GM23248 (cell line): ENCODE data around the gene KLC1. TPM values are rescaled to one million over a fixed set of nuclear protein-coding genes. Genes with fewer than 3 reads are reported as not detected.

ENCODE experiments used
- DNase-seq: peaks from one replicate; pipeline ENCODE4 v3.0.0-alpha.2; 2015
- H2AFZ ChIP-seq: fragments of 200-600 bp; sonication (generic); 2 replicates; pipeline ENCODE4 v1.6.1; 2016; ENCODE audit warnings: antibody characterized with exemption
- H3F3A ChIP-seq: fragments of 200-600 bp; sonication (generic); 2 replicates; pipeline ENCODE4 v1.6.1; 2016; ENCODE audit warnings: mild to moderate bottlenecking, antibody characterized with exemption, mixed run types; ENCODE audit not compliant: insufficient read depth
- H3K27ac ChIP-seq: fragments of 200-600 bp; sonication (generic); 2 replicates; pipeline ENCODE4 v1.5.1; 2016; ENCODE audit warnings: mild to moderate bottlenecking
- H3K27me3 ChIP-seq: fragments of 200-600 bp; sonication (generic); replicated peaks from 2 replicates; pipeline ENCODE4 v1.6.1; 2016; ENCODE audit warnings: mild to moderate bottlenecking; ENCODE audit not compliant: insufficient read depth
- H3K36me3 ChIP-seq: fragments of 200-600 bp; sonication (generic); 2 replicates; pipeline ENCODE4 v1.6.1; 2016; ENCODE audit warnings: low read depth, mild to moderate bottlenecking
- H3K4me1 ChIP-seq: fragments of 200-600 bp; sonication (generic); 2 replicates; pipeline ENCODE4 v1.6.1; 2016; ENCODE audit warnings: mild to moderate bottlenecking; ENCODE audit not compliant: insufficient read depth
- H3K4me2 ChIP-seq: fragments of 200-600 bp; sonication (generic); one replicate; pipeline ENCODE4 v1.6.1; 2016; ENCODE audit warnings: mild to moderate bottlenecking; ENCODE audit not compliant: unreplicated experiment
- H3K4me3 ChIP-seq: fragments of 200-600 bp; sonication (generic); 2 replicates; pipeline ENCODE4 v1.5.1; 2016; ENCODE audit warnings: mild to moderate bottlenecking
- H3K79me2 ChIP-seq: fragments of 200-600 bp; sonication (generic); 2 replicates; pipeline ENCODE4 v1.6.1; 2016; ENCODE audit warnings: mild to moderate bottlenecking; ENCODE audit not compliant: insufficient read depth
- H3K9ac ChIP-seq: fragments of 200-600 bp; sonication (generic); 2 replicates; pipeline ENCODE4 v1.6.1; 2016; ENCODE audit warnings: mild to moderate bottlenecking
- H3K9me2 ChIP-seq: fragments of 200-600 bp; sonication (generic); 2 replicates; pipeline ENCODE4 v1.6.1; 2016; ENCODE audit warnings: mixed run types, mild to moderate bottlenecking, moderate library complexity; ENCODE audit not compliant: insufficient read depth
- H3K9me3 ChIP-seq: fragments of 200-600 bp; sonication (generic); one replicate; pipeline ENCODE4 v1.6.1; 2017; ENCODE audit warnings: low read depth
- H4K20me1 ChIP-seq: fragments of 200-600 bp; sonication (generic); 2 replicates; pipeline ENCODE4 v1.6.0; 2016; ENCODE audit not compliant: insufficient read depth
- EZH2 ChIP-seq: fragments of 200-600 bp; sonication (generic); IDR thresholded peaks from 2 replicates; pipeline ENCODE4 v1.6.1; 2018; ENCODE audit warnings: antibody characterized with exemption, mild to moderate bottlenecking; ENCODE audit not compliant: insufficient read depth, poor library complexity, severe bottlenecking
- EZH2phosphoT487 ChIP-seq: fragments of 200-600 bp; sonication (generic); IDR thresholded peaks from 2 replicates; pipeline ENCODE4 v1.6.1; 2018; ENCODE audit warnings: antibody characterized with exemption, moderate library complexity, mild to moderate bottlenecking, low read depth; ENCODE audit not compliant: insufficient read depth
- WGBS, 2 experiments: methylation state at CpG; one replicate each; pipeline ENCODE4 v1.1.6; 2015 to 2017; ENCODE audit warnings: low lambda C conversion rate in 2 of 2, low coverage in 1 of 2; ENCODE audit errors: missing lambda C conversion rate in 2 of 2; 5-methylcytosine and 5-hydroxymethylcytosine counted together
- in situ Hi-C: fragments of 300-500 bp; cut with MboI; formaldehyde crosslinking; loops from 2 replicates; pipeline ENCODE4 v1.15.0; 2020
- polyA plus RNA-seq: library from polyadenylated mRNA; unstranded; fragments of >200 nt; fragmentation: Nextera tagmentation; extraction: Ambion mirVana; gene quantifications from 2 replicates; pipeline ENCODE4 v1.2.1, GENCODE V29; 2016
- total RNA-seq: library from RNA; depleted of rRNA; stranded (reverse); fragments of >200 nt; shearing (Covaris generic); gene quantifications from 2 replicates; pipeline ENCODE4 v1.2.3, GENCODE V29; 2014

The KLC1 gene
- total and polyA plus RNA-seq, 2 experiments from 2014 or later, result 184 to 410 TPM

DNA sequence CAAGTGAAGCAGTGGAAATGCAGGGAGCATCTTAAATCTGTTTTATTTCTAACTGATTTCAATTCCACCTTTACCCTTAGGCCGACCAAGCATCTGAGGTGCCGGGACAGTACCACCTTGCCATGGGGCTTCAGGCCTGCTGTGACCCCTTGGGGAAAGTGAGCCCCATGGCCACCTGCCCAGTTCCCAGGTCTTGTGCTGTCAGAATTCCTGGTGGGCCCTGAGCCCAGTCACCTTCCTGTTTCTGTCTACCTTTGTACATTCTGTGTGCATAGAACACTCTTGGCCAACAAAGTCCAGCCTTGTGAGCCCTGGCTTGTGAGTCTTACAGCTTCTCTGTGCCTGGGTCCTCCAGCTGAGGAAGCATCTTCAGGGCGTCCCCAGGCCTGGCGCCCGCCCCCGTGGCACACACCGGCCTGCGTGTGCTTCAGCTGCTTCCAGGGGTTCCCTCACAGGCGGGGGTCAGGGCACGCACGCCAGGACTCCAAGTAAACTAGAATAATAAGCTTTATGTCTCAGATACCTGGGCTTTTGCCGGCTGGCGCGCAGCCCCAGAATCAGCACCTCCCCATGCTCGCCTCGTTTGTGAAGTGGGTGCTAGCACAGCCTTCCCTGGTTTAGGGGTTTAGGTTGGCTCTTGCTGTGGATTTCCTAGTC, 96.9 kb downstream of the KLC1 start:
- Histone ChIP-seq H3K27me3 (no peaks in the 10 kb centered on the region), H3K9ac (no peak overlapping the region), H3K4me3 (no peak overlapping the region), H3K79me2 (peaks cover 70% of the 10 kb centered on the region), H2AFZ (no peak overlapping the region), H3K4me1 (peaks cover 28% of the 10 kb centered on the region), H3K9me2 (no peaks in the 10 kb centered on the region), H3K36me3 (peaks cover 4% of the 10 kb centered on the region; the same call in 1 of the 2 replicates), H3K9me3 (no peaks in the 10 kb centered on the region), H3F3A (no peaks in the 10 kb centered on the region), H4K20me1 (no peaks in the 10 kb centered on the region; the same call in 1 of the 2 replicates), H3K27ac (no peak overlapping the region), H3K4me2 (no peak overlapping the region)
- no peak for DNase-seq
- in situ Hi-C loops, result no loop called here
- no peak for TF ChIP-seq EZH2
- TF ChIP-seq EZH2phosphoT487, result no peak
- WGBS, 2 experiments, result 95 to 97% methylated on average over 16 of the region's 16 CpGs

DNA sequence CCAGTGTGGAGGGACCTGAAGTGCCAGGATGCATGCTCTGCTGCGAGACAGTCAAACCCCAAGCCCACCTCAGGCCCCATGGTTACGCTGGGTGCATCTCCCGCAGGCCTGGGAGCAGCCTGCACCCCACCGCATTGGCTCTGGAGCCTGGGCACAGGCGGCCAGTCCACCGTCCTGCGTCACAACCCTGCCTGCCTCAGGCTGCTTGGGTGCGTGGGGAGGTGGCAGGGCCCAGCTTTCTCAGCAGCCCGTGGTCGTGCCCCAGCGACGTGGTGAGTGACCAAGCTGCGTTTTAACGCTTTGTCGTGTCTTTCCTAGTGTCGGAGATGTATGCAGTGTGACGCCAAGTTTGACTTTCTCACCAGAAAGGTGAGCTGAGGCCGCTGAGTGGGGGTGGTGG, 97.5 kb downstream of the KLC1 start:
- 96 to 98% methylated on average over 17 to 18 of the region's 18 CpGs for WGBS, 2 experiments
- Histone ChIP-seq H3K79me2 (peaks cover 64% of the 10 kb centered on the region), H3K9me2 (no peaks in the 10 kb centered on the region), H3K27me3 (no peaks in the 10 kb centered on the region), H3F3A (no peaks in the 10 kb centered on the region), H4K20me1 (no peaks in the 10 kb centered on the region; the same call in 1 of the 2 replicates), H3K27ac (no peak overlapping the region), H3K36me3 (peaks cover 4% of the 10 kb centered on the region; the same call in 1 of the 2 replicates), H3K4me3 (no peak overlapping the region), H3K9me3 (no peaks in the 10 kb centered on the region), H3K4me2 (no peak overlapping the region), H3K9ac (no peak overlapping the region), H3K4me1 (peaks cover 26% of the 10 kb centered on the region), H2AFZ (no peak overlapping the region)
- TF ChIP-seq EZH2phosphoT487, result no peak
- TF ChIP-seq EZH2, result no peak
- no peak for DNase-seq
- in situ Hi-C loops, result no loop called here

DNA sequence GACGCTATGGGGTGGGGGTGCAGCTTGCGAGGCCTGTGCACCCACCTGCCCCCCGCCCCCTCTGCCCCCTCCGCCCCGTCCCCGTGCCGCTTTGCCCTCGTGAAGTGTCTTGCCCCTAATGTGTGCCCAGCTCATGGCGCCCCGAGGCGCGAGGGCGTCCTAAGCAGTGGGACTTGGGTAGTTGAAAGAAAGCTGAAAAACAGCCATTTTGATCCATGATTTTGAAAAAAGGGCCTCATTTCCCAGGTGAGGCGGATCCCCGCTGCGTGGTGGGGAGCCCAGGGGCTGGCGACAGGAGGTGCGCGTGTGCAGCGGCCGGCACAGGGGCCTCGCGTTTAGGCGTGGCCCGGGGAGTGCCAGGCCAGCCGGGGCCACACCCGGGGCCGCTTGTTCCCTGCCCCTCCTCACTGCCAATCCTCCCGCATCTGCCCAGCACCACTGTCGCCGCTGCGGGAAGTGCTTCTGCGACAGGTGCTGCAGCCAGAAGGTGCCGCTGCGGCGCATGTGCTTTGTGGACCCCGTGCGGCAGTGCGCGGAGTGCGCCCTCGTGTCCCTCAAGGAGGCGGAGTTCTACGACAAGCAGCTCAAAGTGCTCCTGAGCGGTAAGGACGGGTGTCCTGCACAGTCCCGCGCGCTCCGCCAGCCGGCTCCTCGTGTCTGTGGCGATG, 98.4 kb downstream of the KLC1 start:
- H3K4me3 ChIP-seq, result no peak overlapping the region
- no peaks in the 10 kb centered on the region for H3K27me3 ChIP-seq
- 86 to 88% methylated on average over 40 to 53 of the region's 53 CpGs for WGBS, 2 experiments
- peaks cover 54% of the 10 kb centered on the region for H3K79me2 ChIP-seq
- no peak for DNase-seq
- TF ChIP-seq EZH2phosphoT487 (no peak), EZH2 (no peak)
- no peak overlapping the region for H3K4me2 ChIP-seq
- no peak overlapping the region for H3K27ac ChIP-seq
- in situ Hi-C loops, result no loop called here
- no peaks in the 10 kb centered on the region for H3K9me2 ChIP-seq
- no peak overlapping the region for H3K9ac ChIP-seq
- H3F3A ChIP-seq, result no peaks in the 10 kb centered on the region
- H3K36me3 ChIP-seq, result peaks cover 4% of the 10 kb centered on the region; the same call in 1 of the 2 replicates
- peaks cover 18% of the 10 kb centered on the region for H3K4me1 ChIP-seq
- H3K9me3 ChIP-seq, result no peaks in the 10 kb centered on the region
- no peaks in the 10 kb centered on the region; the same call in 1 of the 2 replicates for H4K20me1 ChIP-seq
- no peak overlapping the region for H2AFZ ChIP-seq

DNA sequence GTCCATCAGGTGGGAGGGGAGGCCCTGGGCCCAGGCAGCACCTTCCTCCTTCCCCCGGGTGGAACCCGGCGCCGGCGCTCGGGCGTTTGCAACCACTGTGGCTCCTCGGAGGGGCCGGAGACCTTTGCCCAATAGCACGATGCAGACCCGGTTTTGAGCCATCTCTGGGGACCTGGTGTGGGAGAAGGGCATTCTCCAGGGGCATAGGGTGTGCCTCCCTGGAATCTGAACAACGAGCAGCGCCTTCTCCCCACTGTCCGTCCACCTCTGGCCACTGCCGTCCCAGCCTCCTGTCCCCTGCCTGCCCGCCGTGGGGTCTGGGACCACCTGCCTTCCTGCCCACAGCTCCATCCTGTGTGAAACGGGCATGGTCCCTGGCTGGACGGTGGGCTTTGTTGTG, 99.1 kb downstream of the KLC1 start:
- H3K4me3 ChIP-seq, result no peak overlapping the region

More for the DNA sequence above, 99.1 kb downstream of the KLC1 start:
- peaks cover 9% of the 10 kb centered on the region; the same call in 1 of the 2 replicates for H3K36me3 ChIP-seq
- no peak overlapping the region for H3K9ac ChIP-seq
- TF ChIP-seq EZH2, result no peak
- no peak for TF ChIP-seq EZH2phosphoT487
- no peaks in the 10 kb centered on the region for H3F3A ChIP-seq
- H3K79me2 ChIP-seq, result peaks cover 47% of the 10 kb centered on the region
- peaks cover 13% of the 10 kb centered on the region for H3K4me1 ChIP-seq
- 90% methylated on average over 18 to 19 of the region's 19 CpGs for WGBS, 2 experiments
- in situ Hi-C loops, result no loop called here
- H4K20me1 ChIP-seq, result no peaks in the 10 kb centered on the region; the same call in 1 of the 2 replicates
- no peaks in the 10 kb centered on the region for H3K27me3 ChIP-seq
- H3K9me3 ChIP-seq, result no peaks in the 10 kb centered on the region
- no peak overlapping the region for H3K27ac ChIP-seq
- H3K9me2 ChIP-seq, result no peaks in the 10 kb centered on the region
- no peak overlapping the region for H2AFZ ChIP-seq
- no peak overlapping the region for H3K4me2 ChIP-seq
- DNase-seq, result no peak
